GM23338 (cell line): ENCODE measurements around the gene MBD1. TPM values are rescaled to one million over a fixed set of nuclear protein-coding genes. Genes with fewer than 3 reads are reported as not detected.

Experiments used
- ATAC-seq: fragments of 200-7000 bp; cut with Tn5 transposase; 3 replicates; pipeline ENCODE4 v1.9.1; 2020
- DNase-seq: peaks from one replicate; pipeline ENCODE4 v3.0.0-alpha.2; 2015; ENCODE audit warnings: low spot score
- H2AFZ ChIP-seq: fragments of 200-600 bp; sonication (generic); 2 replicates; pipeline ENCODE4 v1.8.0; 2016; ENCODE audit warnings: antibody characterized with exemption, mild to moderate bottlenecking, moderate library complexity
- H3F3A ChIP-seq: fragments of 200-600 bp; sonication (generic); replicated peaks from 2 replicates; pipeline ENCODE4 v1.8.0; 2017; ENCODE audit warnings: antibody characterized with exemption, mixed run types, low read depth
- H3K27ac ChIP-seq: fragments of 200-600 bp; sonication (generic); 2 replicates; pipeline ENCODE4 v1.6.1; 2016; ENCODE audit warnings: low read depth
- H3K27me3 ChIP-seq: fragments of 200-600 bp; sonication (generic); 2 replicates; pipeline ENCODE4 v1.8.0; 2016; ENCODE audit warnings: mild to moderate bottlenecking, mixed run types, moderate library complexity; ENCODE audit not compliant: insufficient read depth
- H3K36me3 ChIP-seq: fragments of 200-600 bp; sonication (generic); 2 replicates; pipeline ENCODE4 v1.8.0; 2016; ENCODE audit warnings: mild to moderate bottlenecking; ENCODE audit not compliant: insufficient read depth
- H3K4me1 ChIP-seq: fragments of 200-600 bp; sonication (generic); 2 replicates; pipeline ENCODE4 v1.8.0; 2016; ENCODE audit warnings: mild to moderate bottlenecking, moderate library complexity; ENCODE audit not compliant: insufficient read depth
- H3K4me2 ChIP-seq: fragments of 200-600 bp; sonication (generic); 2 replicates; pipeline ENCODE4 v1.7.1; 2017; ENCODE audit warnings: mixed run types
- H3K4me3 ChIP-seq: fragments of 200-600 bp; sonication (generic); 2 replicates; pipeline ENCODE4 v1.6.1; 2016; ENCODE audit warnings: mixed run types
- H3K79me2 ChIP-seq: fragments of 200-600 bp; sonication (generic); replicated peaks from 2 replicates; pipeline ENCODE4 v1.8.0; 2017; ENCODE audit warnings: mild to moderate bottlenecking; ENCODE audit not compliant: insufficient read depth
- H3K9me2 ChIP-seq: fragments of 200-600 bp; sonication (generic); 2 replicates; pipeline ENCODE4 v1.8.0; 2017; ENCODE audit not compliant: insufficient read depth
- H4K20me1 ChIP-seq: fragments of 200-600 bp; sonication (generic); replicated peaks from 2 replicates; pipeline ENCODE4 v1.8.0; 2017; ENCODE audit warnings: mild to moderate bottlenecking; ENCODE audit not compliant: insufficient read depth
- H3K27ac Mint-ChIP-seq: 2 replicates; pipeline ENCODE4 v1.8.0; 2020; ENCODE audit warnings: inconsistent platforms, mild to moderate bottlenecking, moderate library complexity, mixed read lengths
- H3K27me3 Mint-ChIP-seq: 3 replicates; pipeline ENCODE4 v1.8.0; 2022; ENCODE audit warnings: low read depth, mild to moderate bottlenecking, moderate library complexity, mixed read lengths, inconsistent platforms; ENCODE audit not compliant: insufficient read depth, poor library complexity
- H3K36me3 Mint-ChIP-seq: 3 replicates; pipeline ENCODE4 v1.8.0; 2021; ENCODE audit warnings: low read depth, mild to moderate bottlenecking, inconsistent platforms, moderate library complexity, mixed read lengths
- H3K4me1 Mint-ChIP-seq: 3 replicates; pipeline ENCODE4 v1.8.0; 2020; ENCODE audit warnings: mild to moderate bottlenecking, inconsistent platforms, mixed read lengths
- H3K4me3 Mint-ChIP-seq: 3 replicates; pipeline ENCODE4 v1.8.0; 2021; ENCODE audit warnings: moderate library complexity, mild to moderate bottlenecking, inconsistent platforms, mixed read lengths
- H3K9me3 Mint-ChIP-seq: 3 replicates; pipeline ENCODE4 v1.8.0; 2020; ENCODE audit warnings: moderate library complexity, mild to moderate bottlenecking, inconsistent platforms, mixed read lengths
- CREB1 ChIP-seq: fragments of 250-450 bp; sonication (Bioruptor Pico); IDR thresholded peaks from 2 replicates; pipeline ENCODE4 v1.5.0; 2020; ENCODE audit warnings: low read depth, mild to moderate bottlenecking, moderate library complexity
- CTCF ChIP-seq, 2 experiments: fragments of 200-600 bp in 1 of 2; sonication (generic) in 1 of 2; conservative IDR thresholded peaks; 2 replicates each; pipeline versions ENCODE4 v1.5.1 to v1.6.1; 2016 to 2017; ENCODE audit warnings: antibody characterized with exemption in 2 of 2, low read depth in 2 of 2, mild to moderate bottlenecking in 2 of 2, moderate library complexity in 1 of 2
- ETS1 ChIP-seq: IDR thresholded peaks from 2 replicates; pipeline ENCODE4 v1.6.1; 2016; ENCODE audit warnings: antibody characterized with exemption
- EZH2 ChIP-seq: fragments of 200-600 bp; sonication (generic); IDR thresholded peaks from one replicate; pipeline ENCODE4 v1.8.0; 2017; ENCODE audit warnings: antibody characterized with exemption, mild to moderate bottlenecking, low read depth; ENCODE audit not compliant: unreplicated experiment
- EZH2phosphoT487 ChIP-seq: fragments of 200-600 bp; sonication (generic); IDR thresholded peaks from one replicate; pipeline ENCODE4 v1.8.1; 2018; ENCODE audit warnings: antibody characterized with exemption; ENCODE audit not compliant: unreplicated experiment
- JUNB ChIP-seq: IDR thresholded peaks from one replicate; pipeline ENCODE4 v1.6.1; 2016; ENCODE audit warnings: antibody characterized with exemption; ENCODE audit not compliant: unreplicated experiment
- NANOG ChIP-seq: IDR thresholded peaks from 2 replicates; pipeline ENCODE4 v1.6.1; 2016; ENCODE audit warnings: antibody characterized with exemption, borderline replicate concordance
- POLR2AphosphoS5 ChIP-seq: IDR thresholded peaks from 2 replicates; pipeline ENCODE4 v1.6.1; 2016; ENCODE audit warnings: antibody characterized with exemption, low read depth
- REST ChIP-seq: IDR thresholded peaks from one replicate; pipeline ENCODE4 v1.6.1; 2018; ENCODE audit warnings: antibody characterized with exemption; ENCODE audit not compliant: unreplicated experiment
- STAT1 ChIP-seq: IDR thresholded peaks from one replicate; pipeline ENCODE4 v1.6.1; 2016; ENCODE audit warnings: antibody characterized with exemption; ENCODE audit not compliant: unreplicated experiment
- ZNF114 ChIP-seq: fragments of 250-450 bp; sonication (Bioruptor Pico); IDR thresholded peaks from 2 replicates; pipeline ENCODE4 v1.5.0; 2020; ENCODE audit warnings: mild to moderate bottlenecking, moderate library complexity
- ZNF331 ChIP-seq: fragments of 250-450 bp; sonication (Bioruptor Pico); IDR thresholded peaks from 2 replicates; pipeline ENCODE4 v1.5.0; 2020; ENCODE audit warnings: low read depth, mild to moderate bottlenecking, moderate library complexity
- ZNF462 ChIP-seq: fragments of 250-450 bp; sonication (Bioruptor Pico); IDR thresholded peaks from 2 replicates; pipeline ENCODE4 v1.5.0; 2020; ENCODE audit warnings: mild to moderate bottlenecking, moderate library complexity
- polyA plus RNA-seq: library from polyadenylated mRNA; unstranded; fragments of >200 nt; fragmentation: Nextera tagmentation; extraction: Ambion mirVana; gene quantifications from 2 replicates; pipeline ENCODE4 v1.2.1, GENCODE V29; 2016
- total RNA-seq: library from RNA; depleted of rRNA; stranded (reverse); fragments of >200 nt; shearing (Covaris generic); gene quantifications from 2 replicates; pipeline ENCODE4 v1.2.3, GENCODE V29; 2014

Gene MBD1
- total and polyA plus RNA-seq, 2 experiments from 2014 or later = 17.0 to 43.5 TPM

GRCh38 chr18:50262977-50263376 is 18.3 kb downstream of the MBD1 start:
- H3K4me3 ChIP-seq = no peak overlapping the region
- H3F3A ChIP-seq = no peaks in the 10 kb centered on the region
- Mint-ChIP-seq H3K4me3 (no peak overlapping the region), H3K9me3 (no peaks in the 10 kb centered on the region), H3K4me1 (peaks cover 11% of the 10 kb centered on the region), H3K27me3 (peaks cover 6% of the 10 kb centered on the region), H3K36me3 (no peaks in the 10 kb centered on the region), H3K27ac (no peak overlapping the region)
- no peaks in the 10 kb centered on the region for H3K79me2 ChIP-seq
- peaks cover 22% of the 10 kb centered on the region for H3K4me1 ChIP-seq
- no peaks in the 10 kb centered on the region for H3K9me2 ChIP-seq
- H3K27ac ChIP-seq = no peak overlapping the region
- H3K27me3 ChIP-seq = no peaks in the 10 kb centered on the region; the same call in 1 of the 2 replicates
- TF ChIP-seq EZH2phosphoT487 = no peak
- no peak for TF ChIP-seq ZNF331 (CRISPR knock-in tag)
- TF ChIP-seq STAT1 = no peak
- TF ChIP-seq JUNB = no peak
- no peak for TF ChIP-seq REST
- TF ChIP-seq ZNF462 = no peak
- no peak for TF ChIP-seq NANOG
- TF ChIP-seq CREB1 (CRISPR knock-in tag) = no peak
- no peak for TF ChIP-seq ZNF114 (CRISPR knock-in tag)
- no peak for TF ChIP-seq POLR2AphosphoS5
- TF ChIP-seq ETS1 = no peak
- no peak for TF ChIP-seq EZH2
- no peak for TF ChIP-seq CTCF (conservative IDR thresholded peaks at IDR 0.05; ENCODE audit: low read depth in 2 of 2)
- H3K36me3 ChIP-seq = no peaks in the 10 kb centered on the region
- no peaks in the 10 kb centered on the region for H4K20me1 ChIP-seq
- H3K4me2 ChIP-seq = no peak overlapping the region
- no peak for DNase-seq
- no peak overlapping the region for H2AFZ ChIP-seq
- ATAC-seq = no peak
